Measurements from ENCODE around the gene FCN3.

FCN3 gene

DNA sequence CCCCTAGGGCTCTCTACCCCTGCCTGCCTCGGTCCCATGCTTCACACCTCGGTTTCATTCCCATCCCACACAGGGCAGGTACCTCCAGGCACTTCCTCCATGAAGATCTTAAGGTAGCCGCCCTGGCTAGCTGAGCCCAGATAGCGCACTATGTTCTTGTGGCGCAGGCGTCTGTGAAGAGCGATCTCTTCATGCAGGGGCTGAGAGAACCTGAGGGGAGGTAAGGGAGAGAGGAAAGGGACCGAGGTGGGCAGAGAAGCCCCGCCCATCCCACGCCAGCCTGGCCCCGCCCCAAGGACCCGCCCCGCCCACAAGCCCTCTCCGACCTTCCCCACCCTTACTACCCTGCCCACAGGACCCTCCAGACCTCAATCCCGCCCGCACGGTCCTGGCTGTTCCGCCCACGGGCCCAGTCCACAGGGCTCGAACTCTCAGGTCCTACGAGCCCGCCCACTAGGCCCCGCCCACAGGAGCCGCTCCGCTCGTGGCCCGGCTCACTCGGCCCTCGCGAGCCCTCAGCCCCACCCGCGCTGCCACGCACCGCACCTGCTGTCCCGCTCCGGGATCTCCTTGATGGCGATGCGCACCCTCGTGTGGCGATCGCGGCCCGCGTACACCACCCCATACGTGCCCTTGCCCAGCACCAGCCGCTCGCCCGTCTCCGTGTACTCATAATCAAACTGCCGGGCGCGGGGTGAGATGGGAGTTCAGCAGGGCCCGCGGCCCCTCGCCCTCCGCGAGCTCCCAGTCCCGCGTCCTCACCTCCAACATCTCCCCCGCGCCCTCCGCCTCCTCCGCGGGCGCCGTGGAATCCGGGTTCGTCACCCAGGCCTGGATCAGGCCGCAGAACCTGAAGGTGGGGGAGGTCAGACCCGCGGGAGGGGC is 14.2 kb downstream of the FCN3 start:
- Histone ChIP-seq H3K79me2 (ENCODE audit: low read length) (no peaks in the 10 kb centered on the region), H3K4me2 (ENCODE audit: low read length) (peak overlapping the region; percentile 91), H3K9ac (ENCODE audit: low read length) (peak overlapping the region; percentile 49; the same call in 1 of the 2 replicates), H3K4me1 (ENCODE audit: low read length) (peaks cover 29% of the 10 kb centered on the region), H3K27me3 (ENCODE audit: low read depth, low read length) (peaks cover 6% of the 10 kb centered on the region; the same call in 1 of the 2 replicates), H3K27ac (ENCODE audit: low read length) (no peak overlapping the region), H3K36me3 (replicated peaks; ENCODE audit: low read depth, low read length) (no peaks in the 10 kb centered on the region), H3K9me3 (ENCODE audit: insufficient read depth, low read length) (no peaks in the 10 kb centered on the region), H4K20me1 (ENCODE audit: insufficient read depth, low read length) (no peaks in the 10 kb centered on the region), H3K4me3 (ENCODE audit: low read length) (peak overlapping the region; percentile 76), H2AFZ (ENCODE audit: low read depth, low read length) (no peak overlapping the region)
- TF ChIP-seq EZH2phosphoT487 (IDR thresholded peaks at IDR 0.05; ENCODE audit: low read depth) = no peak
- TF ChIP-seq, protein P1, sequence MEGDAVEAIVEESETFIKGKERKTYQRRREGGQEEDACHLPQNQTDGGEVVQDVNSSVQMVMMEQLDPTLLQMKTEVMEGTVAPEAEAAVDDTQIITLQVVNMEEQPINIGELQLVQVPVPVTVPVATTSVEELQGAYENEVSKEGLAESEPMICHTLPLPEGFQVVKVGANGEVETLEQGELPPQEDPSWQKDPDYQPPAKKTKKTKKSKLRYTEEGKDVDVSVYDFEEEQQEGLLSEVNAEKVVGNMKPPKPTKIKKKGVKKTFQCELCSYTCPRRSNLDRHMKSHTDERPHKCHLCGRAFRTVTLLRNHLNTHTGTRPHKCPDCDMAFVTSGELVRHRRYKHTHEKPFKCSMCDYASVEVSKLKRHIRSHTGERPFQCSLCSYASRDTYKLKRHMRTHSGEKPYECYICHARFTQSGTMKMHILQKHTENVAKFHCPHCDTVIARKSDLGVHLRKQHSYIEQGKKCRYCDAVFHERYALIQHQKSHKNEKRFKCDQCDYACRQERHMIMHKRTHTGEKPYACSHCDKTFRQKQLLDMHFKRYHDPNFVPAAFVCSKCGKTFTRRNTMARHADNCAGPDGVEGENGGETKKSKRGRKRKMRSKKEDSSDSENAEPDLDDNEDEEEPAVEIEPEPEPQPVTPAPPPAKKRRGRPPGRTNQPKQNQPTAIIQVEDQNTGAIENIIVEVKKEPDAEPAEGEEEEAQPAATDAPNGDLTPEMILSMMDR (IDR thresholded peaks at IDR 0.05; ENCODE audit: low read depth, low read length) = no peak

DNA sequence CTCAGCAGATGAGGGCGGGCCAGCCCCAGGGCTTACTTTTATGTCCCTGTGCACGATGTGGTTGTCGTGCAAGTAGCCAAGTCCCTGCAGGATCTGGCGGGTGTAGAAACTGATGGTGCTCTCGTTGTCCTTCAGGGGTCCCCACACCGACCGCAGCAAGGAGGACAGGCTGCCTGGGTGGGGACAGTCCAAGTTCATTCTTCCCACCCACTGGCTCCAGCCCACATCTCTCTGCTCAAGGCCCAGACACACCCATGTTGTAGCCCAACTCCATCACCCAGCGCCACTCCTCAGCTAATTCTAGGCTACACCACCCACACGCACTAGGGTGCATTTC is 14.8 kb downstream of the FCN3 start:
- no peak for TF ChIP-seq EZH2phosphoT487 (IDR thresholded peaks at IDR 0.05; ENCODE audit: low read depth)
- TF ChIP-seq, protein P1 (IDR thresholded peaks at IDR 0.05; ENCODE audit: low read depth, low read length) = no peak
- H3K27me3 ChIP-seq (ENCODE audit: low read depth, low read length) = peaks cover 6% of the 10 kb centered on the region; the same call in 1 of the 2 replicates
- peak overlapping the region; percentile 91 for H3K4me2 ChIP-seq (ENCODE audit: low read length)
- no peaks in the 10 kb centered on the region for H3K79me2 ChIP-seq (ENCODE audit: low read length)
- H3K4me3 ChIP-seq (ENCODE audit: low read length) = peak overlapping the region; percentile 76
- H3K36me3 ChIP-seq (replicated peaks; ENCODE audit: low read depth, low read length) = no peaks in the 10 kb centered on the region
- peak overlapping the region; percentile 49; the same call in 1 of the 2 replicates for H3K9ac ChIP-seq (ENCODE audit: low read length)
- no peak overlapping the region for H3K27ac ChIP-seq (ENCODE audit: low read length)
- no peaks in the 10 kb centered on the region for H3K9me3 ChIP-seq (ENCODE audit: insufficient read depth, low read length)
- H2AFZ ChIP-seq (ENCODE audit: low read depth, low read length) = no peak overlapping the region
- no peaks in the 10 kb centered on the region for H4K20me1 ChIP-seq (ENCODE audit: insufficient read depth, low read length)
- peaks cover 23% of the 10 kb centered on the region for H3K4me1 ChIP-seq (ENCODE audit: low read length)

DNA sequence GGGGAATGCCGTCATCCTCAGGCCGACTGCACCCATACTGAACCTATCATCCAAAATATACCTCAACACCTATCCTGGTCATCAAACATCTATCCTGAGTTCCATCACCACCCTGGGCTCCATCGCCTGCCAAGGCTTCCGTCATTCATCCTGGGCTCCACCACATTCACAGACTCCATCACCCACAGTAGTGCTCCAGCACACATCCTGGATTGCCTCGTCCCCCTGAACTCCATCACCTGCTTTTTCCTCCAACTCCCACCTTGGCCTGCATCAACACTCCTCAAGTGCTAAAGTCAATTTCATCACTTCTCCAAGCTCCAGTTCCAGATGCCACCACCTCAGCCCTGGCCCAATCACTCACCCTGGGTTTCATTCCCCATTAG is 15.7 kb downstream of the FCN3 start:
- Histone ChIP-seq H3K4me3 (ENCODE audit: low read length) (no peak overlapping the region), H2AFZ (ENCODE audit: low read depth, low read length) (no peak overlapping the region), H3K27me3 (ENCODE audit: low read depth, low read length) (peaks cover 6% of the 10 kb centered on the region; the same call in 1 of the 2 replicates), H3K9me3 (ENCODE audit: insufficient read depth, low read length) (no peaks in the 10 kb centered on the region), H3K27ac (ENCODE audit: low read length) (no peak overlapping the region), H3K4me1 (ENCODE audit: low read length) (peaks cover 21% of the 10 kb centered on the region), H3K79me2 (ENCODE audit: low read length) (no peaks in the 10 kb centered on the region), H3K4me2 (ENCODE audit: low read length) (no peak overlapping the region), H4K20me1 (ENCODE audit: insufficient read depth, low read length) (no peaks in the 10 kb centered on the region), H3K36me3 (replicated peaks; ENCODE audit: low read depth, low read length) (no peaks in the 10 kb centered on the region), H3K9ac (ENCODE audit: low read length) (no peak overlapping the region)
- TF ChIP-seq, protein P1 (IDR thresholded peaks at IDR 0.05; ENCODE audit: low read depth, low read length) = no peak
- TF ChIP-seq EZH2phosphoT487 (IDR thresholded peaks at IDR 0.05; ENCODE audit: low read depth) = no peak

DNA sequence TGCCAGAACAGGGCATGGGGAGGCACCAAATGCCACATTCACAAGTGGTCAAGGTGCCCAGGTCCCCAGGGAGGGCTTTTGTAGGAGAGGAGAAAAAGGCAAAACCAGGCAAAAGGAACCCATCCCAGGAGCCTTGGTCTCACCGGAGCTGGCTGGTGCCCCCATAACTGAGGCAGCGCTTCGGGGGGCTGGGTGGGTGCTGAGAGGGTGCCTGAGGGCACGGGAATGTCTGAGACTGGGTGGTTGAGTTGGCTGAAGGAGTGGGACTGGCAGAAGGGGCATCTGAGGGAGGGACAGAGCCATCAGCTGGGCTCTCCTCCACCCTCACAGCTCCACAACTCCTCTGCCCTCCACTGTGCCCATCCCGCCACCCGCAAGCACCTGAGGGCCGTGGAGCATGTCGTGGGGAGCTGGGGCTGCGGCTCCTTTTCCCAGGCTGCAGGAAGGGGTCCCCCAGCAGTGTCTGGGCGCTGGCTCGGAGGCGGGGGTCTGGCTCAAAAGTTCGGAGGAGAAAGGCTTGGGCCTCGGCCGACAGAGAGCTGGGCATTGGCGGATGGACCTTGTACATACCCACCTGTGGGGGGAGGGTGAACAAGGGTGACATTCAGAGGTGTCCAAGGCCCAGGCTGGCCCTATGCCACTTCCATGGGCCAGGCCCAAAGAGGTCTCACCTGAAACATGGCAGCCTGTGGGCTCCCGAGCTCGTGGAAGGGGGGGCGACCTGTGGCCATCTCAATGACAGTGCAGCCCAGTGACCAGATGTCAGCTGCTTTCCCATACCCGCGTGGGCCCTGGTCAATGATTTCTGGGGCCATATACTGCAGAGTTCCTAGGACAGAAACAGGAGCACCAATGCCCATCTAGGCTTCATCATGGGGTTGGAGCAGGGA is 16.3 kb downstream of the FCN3 start:
- no peaks in the 10 kb centered on the region for H3K79me2 ChIP-seq (ENCODE audit: low read length)
- H3K27ac ChIP-seq (ENCODE audit: low read length) = no peak overlapping the region
- H3K4me3 ChIP-seq (ENCODE audit: low read length) = peak overlapping the region; percentile 97; the same call in 1 of the 2 replicates
- TF ChIP-seq, protein P1 (IDR thresholded peaks at IDR 0.05; ENCODE audit: low read depth, low read length) = no peak
- no peak for TF ChIP-seq EZH2phosphoT487 (IDR thresholded peaks at IDR 0.05; ENCODE audit: low read depth)
- H2AFZ ChIP-seq (ENCODE audit: low read depth, low read length) = no peak overlapping the region
- H3K4me1 ChIP-seq (ENCODE audit: low read length) = peaks cover 21% of the 10 kb centered on the region
- peak overlapping the region; percentile 100 for H3K4me2 ChIP-seq (ENCODE audit: low read length)
- H3K27me3 ChIP-seq (ENCODE audit: low read depth, low read length) = peaks cover 6% of the 10 kb centered on the region; the same call in 1 of the 2 replicates
- H3K9ac ChIP-seq (ENCODE audit: low read length) = no peak overlapping the region
- H3K9me3 ChIP-seq (ENCODE audit: insufficient read depth, low read length) = no peaks in the 10 kb centered on the region
- no peaks in the 10 kb centered on the region for H3K36me3 ChIP-seq (replicated peaks; ENCODE audit: low read depth, low read length)
- H4K20me1 ChIP-seq (ENCODE audit: insufficient read depth, low read length) = no peaks in the 10 kb centered on the region

All from OCI-LY3 (cell line).